Stimulated activated CD8-positive, alpha-beta memory T cell treated with anti-CD3 and anti-CD28 coated beads, Interleukin-15, amount 100 ng/mL, for 48 hours (primary cell): ENCODE results near the gene ZNRD2.

ENCODE experiments used
- DNase-seq, 2 donors: peaks; one replicate each; pipeline ENCODE4 v3.0.0-alpha.2; 2020; ENCODE audit warnings: low read depth in 2 of 2

The ZNRD2 gene

GRCh38 chr11:65588199-65589054 lies 18.1 kb downstream of the ZNRD2 start:
- peak; percentile 77 to 82 for DNase-seq

GRCh38 chr11:65589444-65590239 lies 19.4 kb downstream of the ZNRD2 start:
- peak; percentile 63 to 71 for DNase-seq

GRCh38 chr11:65590240-65590738 lies 20.0 kb downstream of the ZNRD2 start:
- no peak for DNase-seq

GRCh38 chr11:65591939-65592857 lies 21.9 kb downstream of the ZNRD2 start:
- DNase-seq = no peak

GRCh38 chr11:65592858-65593517 lies 22.7 kb downstream of the ZNRD2 start:
- DNase-seq = no peak

GRCh38 chr11:65593518-65594414 lies 23.5 kb downstream of the ZNRD2 start:
- DNase-seq = no peak

- no peak for DNase-seq
Observed at GRCh38 chr11:65595131-65595530, 24.9 kb downstream of the ZNRD2 start.

- no peak for DNase-seq
Observed at GRCh38 chr11:65595543-65596281, 25.4 kb downstream of the ZNRD2 start, which contains the start of gene KCNK7. Gene KCNK7 (minus strand): TSS chr11:65595800. CDS start chr11:65595772, 28 bp downstream.

GRCh38 chr11:65596520-65596919 lies 26.2 kb downstream of the ZNRD2 start:
- DNase-seq = no peak

GRCh38 chr11:65598258-65598699 lies 28.0 kb downstream of the ZNRD2 start:
- no peak for DNase-seq

GRCh38 chr11:65599216-65599954 lies 29.1 kb downstream of the ZNRD2 start:
- no peak for DNase-seq

GRCh38 chr11:65599955-65600246 lies 29.6 kb downstream of the ZNRD2 start:
- DNase-seq = no peak

- DNase-seq = no peak
Observed at GRCh38 chr11:65604258-65604657, 34.0 kb downstream of the ZNRD2 start.

GRCh38 chr11:65606876-65607613 lies 36.8 kb downstream of the ZNRD2 start:
- DNase-seq = no peak

GRCh38 chr11:65607614-65608426 lies 37.5 kb downstream of the ZNRD2 start:
- DNase-seq = no peak

- no peak for DNase-seq
Observed at GRCh38 chr11:65609229-65609628, 39.0 kb downstream of the ZNRD2 start.

- no peak for DNase-seq
Observed at GRCh38 chr11:65609665-65610064, 39.4 kb downstream of the ZNRD2 start.
